NCI-H2081 (cell line): ENCODE results near the gene ZNF394.
"Not testable (repeated sequence)": the region's sequence is repeated elsewhere in the genome, so short reads cannot be mapped to it uniquely, and the experiment has no call there.

Experiments
- DNase-seq, 2 experiments: peaks; one replicate each; lab custom pipeline; 2025; lab: John Stamatoyannopoulos, UW

The ZNF394 gene

DNA sequence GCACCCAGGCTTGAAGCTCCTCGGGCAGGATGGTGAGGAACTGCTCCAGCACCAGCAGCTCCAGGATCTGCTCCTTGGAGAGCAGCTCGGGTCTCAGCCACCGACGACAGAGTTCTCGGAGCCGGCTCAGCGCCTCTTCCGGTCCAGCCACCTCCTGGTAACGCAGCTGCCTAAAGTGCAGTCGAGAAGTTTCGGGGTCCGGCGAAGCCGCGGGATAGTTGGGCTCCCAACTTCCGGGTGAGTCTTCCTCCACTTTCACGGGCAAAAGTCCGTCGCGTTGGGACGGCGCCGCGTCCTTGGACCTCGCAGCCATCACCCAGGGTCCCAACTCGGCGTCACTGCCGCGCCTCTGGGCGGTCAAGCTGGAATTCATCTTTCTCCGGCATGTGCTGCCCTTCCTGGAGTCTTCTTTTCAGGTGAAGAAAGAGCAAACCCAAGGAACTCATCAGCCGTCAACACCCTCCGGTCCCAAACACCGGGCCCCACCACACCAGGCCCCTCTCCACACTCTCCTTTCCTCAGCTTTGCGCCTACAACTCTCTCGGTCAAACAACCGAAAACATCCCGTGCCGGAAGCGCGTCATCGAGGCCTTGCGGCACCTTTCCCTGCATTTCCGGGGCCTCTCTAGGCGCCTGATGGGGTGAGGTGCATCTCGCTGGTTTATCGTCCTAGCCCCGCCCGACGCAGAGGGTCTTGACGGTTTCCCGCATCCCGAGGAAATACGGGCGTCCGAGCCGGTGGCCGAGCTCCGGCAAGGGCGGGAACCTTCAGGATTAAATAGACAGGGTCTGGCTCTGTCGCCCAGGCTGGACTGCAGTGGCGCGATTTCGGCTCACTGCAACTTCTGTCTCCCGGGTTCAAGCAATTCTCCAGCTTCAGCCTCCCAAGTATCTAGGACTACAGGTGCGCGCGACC lies at the start of gene ZNF394:
TSS of gene ZNF394 (minus strand) at position 561 of the 916 bp plus-strand sequence. CDS start at position 373, 188 bp downstream.
- DNase-seq, result peak; percentile 93 to 96

GRCh38 chr7:99549545-99549944 lies 49.5 kb upstream of the ZNF394 start:
- not testable (repeated sequence) for DNase-seq

DNA sequence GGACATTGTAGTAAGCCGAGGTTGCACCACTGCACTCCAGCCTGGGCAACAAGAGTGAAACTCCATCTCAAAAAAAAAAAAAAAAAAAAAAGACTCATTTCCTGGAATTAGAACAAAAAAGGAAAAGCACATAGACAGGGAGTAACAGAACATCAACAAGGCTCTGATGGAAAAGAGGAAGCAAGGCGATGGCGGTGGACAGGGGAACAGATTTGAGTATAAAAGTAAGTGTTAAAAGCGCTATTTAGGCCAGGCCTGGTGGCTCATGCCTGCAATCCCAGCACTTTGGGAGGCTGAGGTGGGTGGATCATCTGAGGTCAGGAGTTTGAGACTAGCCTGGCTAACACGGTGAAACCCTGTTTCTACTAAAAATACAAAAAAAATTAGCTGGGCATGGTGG lies 45.2 kb upstream of the ZNF394 start:
- not testable (repeated sequence) for DNase-seq

GRCh38 chr7:99543916-99544315 lies 43.8 kb upstream of the ZNF394 start:
- DNase-seq, result no peak

DNA sequence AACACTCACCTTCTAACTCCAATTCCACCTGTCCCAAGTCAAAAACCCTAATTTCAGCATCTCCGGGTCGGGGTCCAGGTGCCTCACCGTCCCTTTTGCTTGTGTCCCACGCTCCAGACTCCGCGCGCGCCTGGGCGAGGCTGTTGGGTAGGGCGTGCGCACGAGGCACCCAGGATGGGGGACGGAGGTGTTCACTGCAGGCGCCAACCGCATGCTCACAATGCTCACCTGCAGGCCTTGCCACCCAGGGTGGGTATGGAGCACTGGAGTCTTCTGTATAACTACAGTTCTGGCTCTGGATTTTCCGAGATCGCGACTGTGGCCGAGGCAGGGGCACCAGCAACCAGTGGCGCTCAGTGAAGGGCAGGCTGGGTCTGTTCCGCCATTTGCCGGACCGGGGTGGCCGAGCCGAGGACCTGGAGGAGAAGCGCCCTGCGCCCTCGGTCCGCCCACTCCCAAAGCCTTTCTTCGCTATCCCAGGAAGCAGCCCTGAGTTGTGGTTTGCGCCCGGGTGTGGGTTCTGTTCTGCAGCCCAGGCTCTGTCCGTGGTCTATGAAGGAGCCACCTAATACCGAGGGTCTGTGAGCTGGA lies 43.1 kb upstream of the ZNF394 start:
- DNase-seq, result no peak

GRCh38 chr7:99541212-99541611 lies 41.1 kb upstream of the ZNF394 start:
- no peak for DNase-seq

GRCh38 chr7:99540542-99540941 lies 40.5 kb upstream of the ZNF394 start:
- DNase-seq, result no peak

- DNase-seq, result no peak
Observed at GRCh38 chr7:99539213-99539811, 39.2 kb upstream of the ZNF394 start.

- no peak for DNase-seq
Observed at GRCh38 chr7:99535667-99536066, 35.6 kb upstream of the ZNF394 start.

- peak in 1 of 2 experiments; percentile 4 for DNase-seq
Observed at GRCh38 chr7:99531354-99531765, 31.3 kb upstream of the ZNF394 start.

GRCh38 chr7:99525713-99526440 lies 25.8 kb upstream of the ZNF394 start:
- DNase-seq, result peak in 1 of 2 experiments; percentile 8

- DNase-seq, result no peak
Observed at GRCh38 chr7:99521399-99521798, 21.3 kb upstream of the ZNF394 start.

DNA sequence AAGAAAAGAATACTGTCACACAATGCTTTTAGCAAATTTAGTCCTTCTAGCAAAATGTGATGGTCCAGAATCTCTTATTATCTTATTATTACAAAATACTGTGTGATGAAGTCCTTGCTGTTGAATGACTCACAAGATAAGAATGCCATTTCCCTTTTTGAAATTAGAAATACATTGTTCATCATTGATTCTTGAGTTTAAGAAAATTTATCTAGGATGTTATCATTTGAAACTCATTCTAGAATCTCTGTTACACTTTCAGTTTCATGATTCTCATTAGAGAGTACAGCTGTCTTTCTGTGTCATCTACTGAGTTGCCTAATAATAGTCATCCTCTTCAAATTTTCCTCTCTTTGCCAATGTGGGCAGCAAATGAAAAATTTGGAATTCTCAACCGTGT lies 14.0 kb upstream of the ZNF394 start:
- no peak for DNase-seq

DNA sequence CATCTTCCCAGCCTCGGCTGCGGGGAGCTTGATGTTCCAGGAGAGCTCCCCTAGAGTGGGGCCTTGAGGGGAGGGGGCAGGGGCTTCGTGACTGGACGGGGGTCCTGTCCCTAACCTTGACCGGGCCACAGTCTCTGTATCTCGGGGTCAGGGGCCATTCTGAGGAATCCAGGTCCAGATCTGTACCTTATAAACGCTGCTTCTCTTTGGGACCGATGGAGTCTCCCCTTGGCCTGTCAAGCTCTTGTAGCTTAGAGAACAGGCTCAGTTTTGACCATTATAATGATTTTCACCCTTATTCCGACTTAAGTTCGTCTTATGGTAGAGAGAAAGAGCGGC lies 5.2 kb upstream of the ZNF394 start:
- DNase-seq, result no peak

- peak; percentile 95 for DNase-seq
Observed at GRCh38 chr7:99504603-99505323, 4.7 kb upstream of the ZNF394 start, which contains the start of gene ZKSCAN5. Gene ZKSCAN5 (plus strand): TSS chr7:99504662. CDS start chr7:99506045, 1,383 bp downstream.

DNA sequence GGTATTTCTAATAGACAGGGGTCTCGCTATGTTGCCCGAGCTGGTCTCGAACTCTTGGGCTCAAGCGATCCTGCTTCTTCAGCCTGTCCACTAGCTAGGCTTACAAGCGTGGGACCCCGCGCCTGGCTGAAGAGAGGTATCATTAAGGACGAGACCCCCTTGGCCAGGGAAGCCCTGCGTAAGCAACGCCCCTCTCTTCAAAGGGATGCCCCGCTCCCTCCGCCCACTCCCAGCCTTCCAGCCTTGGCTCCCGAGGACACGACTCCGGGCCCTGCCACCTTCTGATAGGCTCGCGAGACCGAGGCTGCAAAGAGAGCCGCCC lies 4.2 kb upstream of the ZNF394 start:
- peak; percentile 98 for DNase-seq

DNA sequence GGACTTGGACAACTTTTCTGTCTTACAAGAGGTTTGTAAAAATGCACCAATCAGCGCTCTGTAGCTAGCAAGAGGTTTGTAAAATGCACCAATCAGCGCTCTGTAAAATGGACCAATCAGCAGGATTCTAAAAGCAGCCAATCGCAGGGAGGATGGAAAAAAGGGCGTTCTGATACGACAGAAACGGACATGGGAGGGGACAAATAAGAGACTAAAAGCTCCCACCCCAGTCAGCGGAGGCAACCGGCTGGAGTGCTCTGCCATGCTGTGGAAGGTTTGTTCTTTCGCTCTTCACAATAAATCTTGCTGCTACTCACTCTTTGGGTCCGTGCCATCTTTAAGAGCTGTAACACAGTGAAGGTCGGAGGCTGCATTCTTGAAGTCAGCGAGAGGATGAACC lies 1.2 kb upstream of the ZNF394 start:
- not testable (repeated sequence) for DNase-seq

DNA sequence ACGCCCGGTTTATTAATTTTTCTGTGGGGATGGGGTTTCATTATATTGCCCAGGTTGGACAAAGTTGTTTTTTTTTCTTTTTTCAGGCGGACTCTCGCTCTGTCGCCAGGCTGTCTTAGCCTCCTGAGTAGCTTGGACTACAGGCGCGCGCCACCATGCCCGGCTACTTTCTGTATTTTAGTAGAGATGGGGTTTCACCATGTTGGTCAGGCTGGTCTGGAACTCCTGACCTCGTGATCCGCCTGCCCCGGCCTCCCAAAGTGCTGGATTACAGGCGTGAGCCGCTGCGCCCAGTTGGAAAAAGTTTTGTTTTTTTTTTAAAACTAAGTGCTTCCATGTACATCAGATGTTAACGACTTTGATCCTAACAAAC lies 542 bp upstream of the ZNF394 start:
- no peak for DNase-seq

- DNase-seq, result no peak
Observed at GRCh38 chr7:99499371-99499720, 735 bp downstream of the ZNF394 start.

- DNase-seq, result no peak
Observed at GRCh38 chr7:99498546-99498944, 1.5 kb downstream of the ZNF394 start.

DNA sequence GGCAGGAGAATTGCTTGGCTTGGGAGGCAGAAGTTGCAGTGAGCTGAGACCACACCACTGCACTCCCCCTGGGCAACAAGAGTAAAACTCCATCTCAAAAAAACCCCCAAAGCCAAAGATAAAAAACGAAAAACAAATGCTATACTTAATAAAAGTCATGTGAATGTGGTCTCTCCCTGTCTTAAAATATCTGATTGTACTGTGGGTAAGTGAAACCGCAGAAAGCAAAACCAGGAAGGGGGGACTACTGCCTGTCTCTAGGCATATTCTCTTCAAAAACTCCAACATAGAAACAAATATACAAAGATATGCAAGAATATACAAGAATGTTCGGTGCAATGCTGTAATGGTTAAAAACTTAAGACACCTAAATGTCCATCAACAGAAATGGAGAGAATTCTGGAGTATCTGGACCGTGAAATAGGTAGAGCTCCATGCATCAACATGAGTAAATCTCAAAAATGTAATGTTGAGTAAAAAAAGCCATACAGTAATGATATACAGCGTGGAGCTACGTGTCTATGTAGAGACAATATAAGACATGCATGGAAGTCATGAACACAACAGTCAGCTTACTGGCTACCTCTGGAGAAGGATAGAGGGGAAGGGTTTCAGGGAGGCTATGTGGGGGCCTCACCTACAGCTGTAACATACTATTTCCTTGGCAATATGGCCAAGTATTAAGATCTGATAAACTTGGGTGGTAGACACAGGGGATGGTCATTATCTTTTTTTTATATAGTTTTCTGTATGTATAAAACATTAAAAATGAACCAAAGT lies 2.1 kb downstream of the ZNF394 start:
- no peak for DNase-seq
